Choroid plexus epithelial cell (primary cell): ENCODE data around the gene DCTN4.
A peak's percentile ranks its signal among the peaks of the same experiment; 100 is the strongest.

ENCODE experiments used
- DNase-seq: peaks from one replicate; pipeline ENCODE4 v3.0.0-alpha.2; 2010; ENCODE audit warnings: low read depth
- H3K4me3 ChIP-seq: 2 replicates; pipeline ENCODE4 v1.5.1; 2011; ENCODE audit warnings: low read depth, mild to moderate bottlenecking, control low read depth, low read length, moderate library complexity
- CTCF ChIP-seq: conservative IDR thresholded peaks from 2 replicates; pipeline ENCODE4 v1.5.1; 2011; ENCODE audit warnings: low read depth, mild to moderate bottlenecking, control low read depth, inconsistent platforms, low read length, moderate library complexity

DCTN4 gene

GRCh38 chr5:150765011-150765798, 6.4 kb upstream of the DCTN4 start:
- no peak for DNase-seq
- H3K4me3 ChIP-seq, result no peak overlapping the region
- TF ChIP-seq CTCF, result no peak

- no peak for DNase-seq
- no peak for TF ChIP-seq CTCF
- H3K4me3 ChIP-seq, result no peak overlapping the region
Observed at GRCh38 chr5:150764530-150764929, 5.7 kb upstream of the DCTN4 start.

GRCh38 chr5:150763023-150763769, 4.4 kb upstream of the DCTN4 start:
- H3K4me3 ChIP-seq, result no peak overlapping the region
- peak; percentile 98 for DNase-seq
- peak; percentile 15 for TF ChIP-seq CTCF

GRCh38 chr5:150762211-150762610, 3.4 kb upstream of the DCTN4 start:
- no peak for DNase-seq
- no peak overlapping the region for H3K4me3 ChIP-seq
- TF ChIP-seq CTCF, result no peak

- H3K4me3 ChIP-seq, result peak overlapping the region; percentile 82
- DNase-seq, result no peak
- TF ChIP-seq CTCF, result no peak
Observed at GRCh38 chr5:150759334-150759583, 442 bp upstream of the DCTN4 start.

- peak overlapping the region; percentile 82 for H3K4me3 ChIP-seq
- TF ChIP-seq CTCF, result no peak
- no peak for DNase-seq
Observed at GRCh38 chr5:150758203-150758530, 650 bp downstream of the DCTN4 start.
